ENCODE measurements around the gene NCF4.
A peak's percentile ranks its signal among the peaks of the same experiment; 100 is the strongest.

The NCF4 gene

DNA sequence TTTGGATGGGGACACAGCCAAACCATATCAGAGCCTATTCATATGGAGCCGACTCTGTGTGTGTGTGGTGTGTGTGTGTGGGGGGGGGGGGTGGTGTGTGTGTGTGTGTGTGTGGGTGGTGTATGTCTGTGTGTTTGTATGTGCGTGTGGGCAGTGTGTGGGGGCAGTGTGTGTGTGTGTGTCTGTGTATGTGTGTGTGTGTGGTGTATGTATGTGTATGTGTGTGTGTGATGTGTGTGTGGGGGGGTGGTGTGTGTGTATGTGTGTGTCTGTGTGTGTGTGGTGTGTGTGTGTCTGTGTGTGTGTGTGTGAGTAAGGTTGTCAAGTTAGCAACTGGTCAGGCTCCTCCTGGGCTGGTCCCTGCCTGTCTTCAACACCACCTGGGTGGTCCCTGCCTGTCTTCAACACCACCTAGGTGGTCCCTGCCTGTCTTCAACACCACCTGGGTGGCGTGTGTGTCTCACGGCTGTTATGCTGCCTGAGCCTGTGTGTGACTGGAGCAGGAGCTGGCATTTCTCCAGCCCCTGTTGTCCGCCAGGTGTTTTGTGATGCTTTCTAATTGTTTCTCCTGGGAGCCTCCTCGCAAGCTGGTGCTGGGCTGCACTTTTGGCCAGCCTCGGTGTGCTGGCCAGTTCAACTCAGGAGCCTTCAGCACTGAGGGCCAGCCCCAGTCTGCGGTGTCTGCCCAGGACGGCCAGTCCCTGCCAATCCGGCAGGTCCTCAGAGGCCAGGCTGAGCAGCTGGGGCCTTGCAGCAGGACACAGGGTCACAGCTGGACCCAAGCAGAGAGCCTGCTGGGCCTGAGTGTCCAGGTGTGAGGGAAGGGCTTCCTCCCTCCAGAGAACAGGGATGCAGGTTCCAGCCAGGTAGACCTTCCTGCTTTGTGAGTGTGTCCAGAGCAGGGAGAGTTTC lies 22.4 kb upstream of the NCF4 start:
- no peak for DNase-seq

DNA sequence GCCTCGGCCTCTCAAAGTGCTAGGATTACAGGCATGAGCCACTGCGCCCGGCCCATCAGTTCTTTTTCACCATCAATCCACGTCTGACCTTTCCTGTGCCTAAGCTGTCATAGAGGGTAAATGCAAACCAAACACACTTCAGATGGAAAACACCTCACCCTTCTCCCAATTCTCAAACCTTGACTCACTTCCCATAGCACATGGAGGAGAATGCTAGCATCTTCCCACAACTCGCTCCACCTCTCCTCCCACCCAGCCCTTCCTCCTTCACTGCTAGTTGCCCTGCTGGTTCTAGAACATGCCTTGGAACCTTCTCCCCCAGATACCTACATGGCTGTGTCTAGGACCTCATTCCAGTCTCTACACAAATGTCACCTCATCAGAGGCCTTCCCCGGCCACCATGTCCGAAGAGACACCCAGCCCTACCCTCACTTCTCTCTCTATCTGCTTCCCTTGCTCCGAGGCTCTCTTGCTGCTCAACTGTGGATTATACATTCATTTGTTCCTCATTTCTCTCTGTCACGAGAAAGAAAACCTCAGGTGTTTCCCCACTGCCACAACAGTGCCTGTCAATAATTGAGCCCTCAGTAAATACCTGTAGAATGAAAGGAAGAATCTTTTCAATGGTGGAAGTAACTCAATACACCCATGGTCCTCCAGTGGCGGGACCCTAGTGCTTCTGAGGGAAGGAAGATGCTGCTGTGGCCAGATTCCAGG lies 21.3 kb upstream of the NCF4 start:
- DNase-seq, result no peak

DNA sequence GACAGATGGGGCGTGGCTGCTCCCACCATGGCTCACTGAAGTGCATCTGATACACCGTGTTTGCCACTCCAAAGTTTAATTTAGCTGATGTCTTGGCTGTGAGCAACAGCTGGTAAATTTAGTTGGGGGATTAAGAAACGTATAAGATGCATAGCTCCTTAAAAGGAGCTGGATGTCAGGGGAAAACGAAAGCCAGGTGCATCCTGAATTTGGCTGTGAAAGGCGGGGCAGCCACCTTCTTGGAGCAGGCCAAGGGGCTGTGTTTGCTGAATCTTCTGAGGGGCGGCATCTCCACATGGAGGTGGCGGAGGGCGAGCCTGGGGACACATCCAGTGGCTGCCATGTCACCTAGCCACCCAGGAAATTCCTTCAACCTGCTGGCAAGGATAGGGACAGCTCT lies 20.7 kb upstream of the NCF4 start:
- DNase-seq, result no peak

DNA sequence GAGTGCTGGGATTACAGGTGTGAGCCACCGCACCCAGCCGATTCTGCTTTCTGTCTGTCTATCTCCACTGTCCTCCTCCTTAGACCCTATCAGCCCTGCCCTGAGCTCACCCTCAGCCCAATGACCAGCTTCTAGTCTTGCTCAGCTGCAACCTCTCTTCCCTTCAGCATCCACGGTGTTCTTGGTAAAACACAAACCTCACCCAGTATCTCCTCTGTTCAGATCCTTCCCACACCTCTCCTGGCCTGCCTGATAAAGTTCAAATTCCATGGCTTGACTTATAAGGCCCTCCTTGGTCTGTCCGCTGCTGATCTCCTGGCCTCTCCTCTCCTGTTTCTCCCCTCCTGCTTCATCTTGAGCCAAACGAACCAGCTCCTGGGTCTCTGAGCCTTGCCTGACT lies 14.5 kb upstream of the NCF4 start:
- DNase-seq, result no peak

DNA sequence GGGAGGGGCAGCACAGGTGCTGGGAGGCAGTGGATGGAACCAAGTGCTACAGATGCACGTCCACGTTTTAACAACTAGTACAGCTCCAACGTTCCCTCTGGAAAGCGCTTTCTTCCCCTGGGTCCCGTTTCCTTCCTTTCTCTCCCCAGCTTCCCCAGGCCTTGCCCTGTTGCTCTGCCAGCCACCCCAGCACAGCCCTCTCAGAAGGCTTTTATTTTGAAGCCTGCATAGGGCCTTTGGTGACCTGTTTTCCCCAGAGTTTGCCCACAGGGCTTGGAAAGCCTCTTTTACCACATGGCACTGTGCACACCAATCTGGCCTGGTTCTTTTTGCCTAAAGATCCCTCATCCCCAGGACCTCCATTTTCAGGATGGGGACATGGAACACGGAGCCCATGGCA lies 13.9 kb upstream of the NCF4 start:
- no peak for DNase-seq

DNA sequence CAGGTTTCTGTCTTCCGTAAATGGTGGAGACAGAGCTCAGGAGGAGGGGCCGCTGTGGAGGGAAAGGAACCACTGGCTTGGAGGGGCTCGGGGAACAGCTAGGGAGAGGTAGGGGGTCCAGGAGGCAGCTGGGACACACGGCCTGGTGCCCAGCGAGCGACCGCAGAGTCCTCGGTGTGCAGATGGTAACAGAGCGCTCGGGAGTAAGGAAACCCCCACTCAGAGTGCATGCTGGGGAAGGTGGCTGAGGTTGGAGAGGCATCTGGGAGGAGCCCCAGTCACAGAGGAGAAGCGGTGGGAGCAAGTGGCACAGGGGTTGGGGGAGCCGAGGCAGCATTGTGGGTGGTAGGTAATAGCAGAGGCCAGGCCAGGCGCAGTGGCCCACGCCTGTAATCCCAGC lies 10.8 kb upstream of the NCF4 start:
- no peak for DNase-seq

DNA sequence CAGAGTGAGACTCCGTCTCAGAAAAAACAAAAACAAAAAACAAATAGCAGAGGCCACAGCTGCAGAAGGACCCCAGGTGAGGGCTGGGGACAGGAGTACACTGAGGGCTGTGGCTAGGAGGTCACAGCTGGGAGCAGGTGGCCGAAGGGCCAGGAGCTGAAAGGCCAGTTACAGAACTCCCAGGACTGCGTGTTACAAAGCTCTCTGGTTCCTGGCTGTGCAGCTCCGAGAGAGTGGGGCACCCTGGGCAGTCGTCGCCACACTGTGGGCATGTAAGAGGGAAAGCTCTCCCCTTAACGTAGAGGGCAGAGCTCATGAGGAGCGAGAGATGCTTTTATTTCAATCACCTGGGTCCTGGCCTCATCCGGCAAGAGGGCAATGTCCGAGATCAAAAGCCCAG lies 10.1 kb upstream of the NCF4 start:
- no peak for DNase-seq

DNA sequence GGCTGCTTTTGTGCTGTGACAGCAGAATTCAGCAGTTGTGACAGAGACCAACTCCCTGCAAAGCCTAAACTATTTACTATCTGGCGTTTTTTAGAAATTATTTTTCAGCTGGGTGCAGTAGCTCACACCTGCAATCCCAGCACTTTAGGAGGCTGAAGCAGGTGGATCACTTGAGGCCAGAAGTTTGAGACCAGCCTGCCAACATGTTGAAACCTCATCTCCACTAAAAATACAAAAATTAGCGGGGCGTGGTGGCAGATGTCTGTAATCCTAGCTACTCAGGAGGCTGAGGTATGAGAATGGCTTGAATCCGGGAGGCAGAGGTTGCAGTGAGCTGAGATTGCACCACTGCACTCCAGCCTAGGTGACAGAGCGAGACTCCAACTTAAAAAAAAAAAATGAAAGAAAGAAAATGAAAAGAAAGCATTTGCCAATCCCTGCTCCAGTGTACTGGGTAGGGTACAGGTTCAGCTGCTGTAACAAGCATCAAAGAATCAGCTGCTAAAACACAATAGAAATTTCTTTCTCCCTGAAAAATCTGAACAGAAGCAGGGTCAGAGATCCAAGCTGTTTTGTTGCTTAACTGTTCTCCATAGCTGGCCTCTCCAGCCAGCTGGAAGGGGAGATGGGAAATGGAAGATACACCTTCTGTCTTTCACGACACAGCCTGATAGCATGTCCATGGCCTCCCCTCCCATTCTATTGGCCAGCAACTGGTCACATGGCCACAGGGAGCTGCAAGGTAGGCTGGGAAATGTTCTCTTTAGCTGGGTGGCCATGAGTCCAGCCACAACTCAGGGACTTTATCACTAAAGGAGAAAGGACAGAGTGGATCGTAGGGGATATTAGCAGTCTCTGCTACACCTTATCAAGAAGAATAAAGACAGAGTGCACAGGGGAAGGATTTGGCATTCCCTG lies 8.5 kb upstream of the NCF4 start:
- no peak for DNase-seq

DNA sequence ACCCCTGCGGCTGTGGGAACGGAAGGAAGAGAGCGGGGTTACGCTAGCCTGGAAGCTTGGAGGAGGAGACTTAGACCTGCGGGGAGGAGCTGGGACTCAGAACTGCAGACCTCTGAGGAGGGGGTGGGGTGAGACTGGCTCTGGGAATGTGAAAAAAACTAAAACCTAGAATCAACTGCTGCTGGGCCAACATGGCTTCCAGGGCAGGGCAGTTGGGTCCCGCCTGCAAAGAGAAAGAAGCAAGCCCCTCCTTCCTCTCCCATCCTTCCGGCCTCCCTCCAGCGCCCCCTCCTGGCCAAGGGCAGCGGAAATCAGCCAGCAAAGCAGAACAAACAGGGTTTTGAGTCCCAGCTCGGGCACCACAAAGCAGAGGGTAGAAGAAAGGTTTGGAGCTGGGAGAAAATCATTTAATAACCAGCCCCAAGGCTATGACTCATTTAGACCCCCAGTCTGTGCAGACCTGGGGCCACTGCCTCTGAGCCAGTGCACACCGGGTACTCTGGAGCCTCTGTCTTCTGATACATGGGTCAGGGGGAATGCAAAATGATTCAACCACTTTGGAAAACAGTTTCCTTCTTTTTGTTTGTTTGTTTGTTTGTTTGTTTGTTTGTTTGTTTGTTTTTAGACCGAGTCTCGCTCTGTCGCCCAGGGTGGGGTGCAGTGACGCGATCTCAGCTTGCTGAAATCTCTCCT lies 7.3 kb upstream of the NCF4 start:
- peak; percentile 79 for DNase-seq

DNA sequence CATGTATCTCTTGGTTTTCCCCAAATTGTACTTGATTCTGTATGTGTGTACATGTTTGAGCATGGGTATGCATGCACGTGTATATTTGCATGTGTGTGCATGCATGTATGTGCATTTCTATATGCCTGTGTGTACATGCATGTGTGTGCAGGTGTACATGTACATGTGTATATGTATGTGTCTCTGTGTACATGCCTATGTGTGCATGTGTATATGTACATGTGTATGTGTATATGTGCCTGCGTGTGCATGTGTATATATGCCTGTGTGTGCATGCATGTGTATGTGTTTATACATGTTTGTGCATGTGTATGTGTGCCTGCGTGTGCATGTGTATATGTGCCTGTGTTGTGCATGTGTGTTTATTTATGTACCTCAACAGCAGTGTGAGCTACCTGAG lies 5.3 kb upstream of the NCF4 start:
- no peak for DNase-seq

DNA sequence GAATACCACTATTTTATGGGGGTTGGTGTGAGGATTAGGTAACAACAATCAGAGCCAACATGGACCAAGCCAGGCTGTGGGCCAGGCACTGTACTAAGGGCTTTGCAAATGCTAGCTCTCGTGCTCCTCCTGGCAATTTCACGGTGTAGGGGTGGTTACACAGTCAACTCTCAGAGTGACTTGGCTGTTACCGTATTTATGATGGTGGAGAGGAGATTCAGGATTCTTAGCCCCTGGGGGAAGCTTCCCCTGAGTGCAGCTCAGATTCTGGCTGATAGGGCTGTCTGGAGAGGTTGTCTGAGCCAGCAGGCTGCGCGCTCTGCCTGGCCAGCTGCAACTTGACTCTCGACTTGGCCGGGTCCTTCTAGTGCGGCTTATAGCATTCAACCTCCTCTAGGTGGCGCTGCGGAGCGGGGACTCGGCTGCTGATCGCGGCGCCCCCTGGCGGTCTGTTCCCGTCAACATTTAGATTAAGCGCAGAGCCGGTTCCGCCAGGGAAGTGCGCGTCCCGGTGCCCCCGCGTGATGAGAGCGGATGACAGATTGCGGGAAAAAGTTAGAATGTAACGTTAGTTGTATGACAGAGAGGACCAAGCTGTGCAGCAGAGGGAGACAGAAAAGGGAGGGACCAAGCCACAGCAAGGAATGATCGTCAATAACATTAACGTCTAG lies 4.5 kb upstream of the NCF4 start:
- peak; percentile 71 for DNase-seq

DNA sequence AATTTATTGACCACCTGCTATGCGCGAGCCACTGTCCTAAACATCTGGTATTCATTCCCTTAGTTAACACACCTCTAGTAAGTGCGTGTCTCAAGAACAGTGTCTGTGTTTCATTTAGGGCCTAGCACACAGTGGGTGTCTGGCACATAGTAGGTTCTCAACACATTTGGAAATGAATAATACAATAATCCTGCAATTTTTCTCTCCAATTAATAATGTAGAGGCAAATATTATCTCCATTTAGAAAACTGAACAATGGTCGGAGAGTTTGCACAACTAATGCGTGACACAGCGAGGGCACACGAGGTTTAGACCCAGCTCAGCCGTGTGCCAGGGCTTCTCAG lies 4.0 kb upstream of the NCF4 start:
- no peak for DNase-seq

DNA sequence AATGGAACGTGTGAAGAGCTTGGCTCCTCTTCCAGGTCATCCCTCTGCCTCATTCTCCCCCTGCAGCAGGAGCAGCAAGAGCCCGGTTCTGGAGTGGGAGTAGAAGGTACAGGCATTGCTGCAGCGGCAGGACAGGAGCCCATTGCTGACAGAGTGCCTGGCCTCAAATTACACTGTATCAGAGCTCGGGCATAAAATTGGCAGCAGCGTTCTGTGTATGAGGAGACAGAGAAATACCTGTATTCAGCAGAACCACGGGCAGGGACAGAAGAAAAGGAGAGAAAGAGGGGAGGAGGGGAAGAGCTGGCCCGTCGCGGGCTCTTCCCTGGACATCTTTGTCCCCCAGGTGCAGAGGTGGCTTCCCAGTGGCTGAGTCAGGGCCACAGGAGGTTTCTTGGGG lies 2.6 kb upstream of the NCF4 start:
- DNase-seq, result no peak

DNA sequence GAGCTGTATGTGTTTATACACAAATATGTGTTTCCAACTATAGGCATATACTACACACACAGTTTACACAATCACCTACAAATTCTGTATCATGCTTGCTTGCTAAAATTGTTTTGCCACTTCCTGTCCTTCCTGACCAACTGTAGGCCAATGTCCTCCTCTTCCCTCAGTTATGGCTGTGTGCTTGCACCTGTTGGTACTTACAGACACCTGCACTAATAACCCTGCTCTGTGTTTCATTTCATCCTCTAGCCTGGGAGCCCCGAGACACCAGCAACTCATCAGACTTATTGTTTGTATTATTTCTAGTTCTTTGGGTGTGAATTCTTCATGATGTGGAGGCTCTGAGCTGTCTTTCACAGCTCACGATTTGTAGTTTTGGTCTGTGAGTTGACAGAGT lies 1.8 kb upstream of the NCF4 start:
- DNase-seq, result no peak

DNA sequence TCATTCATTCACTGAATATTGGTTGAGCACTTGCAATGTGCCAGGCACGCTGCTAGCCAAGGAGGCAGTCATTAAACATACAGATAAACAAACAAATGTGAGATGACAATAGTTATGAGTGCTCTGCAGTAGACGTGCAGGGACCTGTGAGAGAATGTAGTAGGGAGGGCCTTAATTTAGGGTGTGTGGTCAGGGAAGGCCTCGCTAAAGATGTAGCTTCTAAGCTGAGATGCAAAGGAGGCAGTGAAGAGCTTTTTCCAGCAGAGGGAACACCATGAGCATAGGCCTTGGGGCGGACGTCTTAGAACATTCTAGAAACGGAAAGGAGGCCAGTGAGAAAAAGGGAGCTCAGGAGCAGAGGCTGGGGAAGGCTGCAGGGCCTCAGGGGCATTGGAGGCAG lies 789 bp upstream of the NCF4 start:
- DNase-seq, result peak; percentile 21

DNA sequence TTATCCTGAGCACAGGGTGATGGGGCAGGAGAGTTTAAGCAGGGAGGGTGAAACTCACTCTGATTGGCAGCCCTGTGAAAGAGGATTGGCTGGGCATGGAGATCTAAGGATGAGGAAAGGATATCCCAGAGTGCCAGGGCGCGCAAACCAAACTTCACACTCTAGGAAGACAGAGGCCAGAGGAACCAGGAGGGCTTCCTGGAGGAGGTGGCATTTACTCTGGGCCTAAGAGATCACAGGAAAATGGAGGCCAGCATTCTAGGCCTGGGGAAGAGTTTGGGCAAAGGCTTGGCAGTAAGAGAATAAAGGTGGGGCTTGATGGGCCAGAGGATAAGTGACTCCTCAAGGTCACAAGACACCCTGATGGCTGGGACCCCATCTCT lies 377 bp upstream of the NCF4 start:
- no peak for DNase-seq

DNA sequence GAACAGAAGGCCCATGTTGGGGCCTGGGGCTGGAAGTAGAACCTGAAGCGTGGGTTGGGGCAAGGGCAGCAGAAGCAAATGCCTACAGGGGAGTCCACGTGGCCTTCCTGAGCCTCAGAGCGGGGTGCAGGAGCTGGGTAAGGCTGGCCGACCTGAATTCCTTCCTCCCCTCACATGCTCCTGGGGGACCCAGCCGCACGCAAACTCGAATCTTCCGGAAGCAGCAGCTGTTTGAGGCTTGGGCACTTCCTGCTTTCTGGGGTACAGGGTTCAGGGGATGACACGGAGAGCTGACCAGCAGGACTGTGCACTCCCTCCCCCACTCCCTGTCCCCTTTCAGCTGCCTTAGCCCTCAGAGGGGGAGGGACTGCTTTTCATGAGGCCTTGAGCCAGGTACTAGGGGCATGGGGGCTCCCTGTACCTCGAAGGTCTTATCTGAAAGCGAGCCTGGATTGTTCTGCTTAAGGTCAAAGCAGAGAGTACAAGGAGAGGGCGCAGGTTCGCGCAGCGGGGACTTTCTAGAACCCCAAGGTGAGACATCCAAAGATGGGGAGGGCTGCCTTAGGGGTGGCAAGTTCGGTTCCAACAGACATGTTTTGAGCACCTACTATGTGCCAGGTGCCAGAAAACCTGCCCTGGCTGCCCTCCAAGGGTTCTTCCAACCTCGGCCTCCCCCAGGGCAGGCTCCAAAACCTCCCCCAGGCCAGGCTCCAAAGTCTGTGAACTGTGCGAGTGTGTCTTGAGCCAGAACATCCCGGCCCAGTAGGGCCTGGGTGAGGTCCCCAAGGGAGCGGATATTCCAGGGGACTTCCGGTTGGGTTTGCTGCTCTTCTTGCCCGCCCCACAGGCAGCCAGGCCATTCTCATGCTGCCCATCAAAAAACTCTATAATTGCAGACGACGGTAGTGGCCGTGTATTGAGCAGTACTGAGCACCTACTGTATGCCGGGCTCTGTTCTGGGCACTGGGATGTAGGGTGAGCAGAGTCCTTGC lies 1.7 kb downstream of the NCF4 start:
- DNase-seq, result peak; percentile 96

DNA sequence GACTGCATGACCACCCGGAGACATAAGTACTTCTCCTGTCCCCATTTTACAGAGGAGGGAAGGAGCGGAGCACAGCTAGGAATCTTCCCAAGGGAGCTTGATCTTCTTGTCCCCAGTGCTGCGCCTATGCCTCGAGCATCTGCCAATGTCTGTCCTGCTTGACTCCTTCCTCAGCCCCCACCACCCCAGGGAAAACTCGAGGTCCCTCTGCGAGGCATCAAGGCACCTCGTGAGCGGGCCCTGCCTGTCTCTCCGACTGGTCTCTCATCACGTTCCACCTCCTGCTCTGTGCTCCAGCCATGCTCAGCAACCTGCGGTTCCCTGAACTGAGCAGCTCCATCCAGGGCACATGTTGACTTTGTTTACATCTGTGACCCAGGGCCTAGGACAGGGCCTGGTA lies 2.5 kb downstream of the NCF4 start:
- DNase-seq, result no peak

DNA sequence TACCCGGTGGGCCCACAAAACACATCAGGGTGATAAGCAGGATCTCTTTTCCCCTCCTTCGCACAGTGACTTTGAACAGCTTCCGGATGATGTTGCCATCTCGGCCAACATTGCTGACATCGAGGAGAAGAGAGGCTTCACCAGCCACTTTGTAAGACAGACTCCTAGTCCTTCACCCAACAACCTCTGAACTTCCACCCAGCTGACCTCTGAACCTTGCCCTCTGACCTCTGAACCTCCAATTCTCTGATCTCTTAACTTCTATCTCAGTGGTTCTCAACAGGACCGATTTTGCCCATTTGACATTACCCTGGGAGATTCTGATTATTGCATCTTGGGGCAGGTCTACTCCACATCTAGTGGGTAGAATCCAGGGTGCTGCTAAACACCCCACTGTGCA lies 3.2 kb downstream of the NCF4 start:
- no peak for DNase-seq

DNA sequence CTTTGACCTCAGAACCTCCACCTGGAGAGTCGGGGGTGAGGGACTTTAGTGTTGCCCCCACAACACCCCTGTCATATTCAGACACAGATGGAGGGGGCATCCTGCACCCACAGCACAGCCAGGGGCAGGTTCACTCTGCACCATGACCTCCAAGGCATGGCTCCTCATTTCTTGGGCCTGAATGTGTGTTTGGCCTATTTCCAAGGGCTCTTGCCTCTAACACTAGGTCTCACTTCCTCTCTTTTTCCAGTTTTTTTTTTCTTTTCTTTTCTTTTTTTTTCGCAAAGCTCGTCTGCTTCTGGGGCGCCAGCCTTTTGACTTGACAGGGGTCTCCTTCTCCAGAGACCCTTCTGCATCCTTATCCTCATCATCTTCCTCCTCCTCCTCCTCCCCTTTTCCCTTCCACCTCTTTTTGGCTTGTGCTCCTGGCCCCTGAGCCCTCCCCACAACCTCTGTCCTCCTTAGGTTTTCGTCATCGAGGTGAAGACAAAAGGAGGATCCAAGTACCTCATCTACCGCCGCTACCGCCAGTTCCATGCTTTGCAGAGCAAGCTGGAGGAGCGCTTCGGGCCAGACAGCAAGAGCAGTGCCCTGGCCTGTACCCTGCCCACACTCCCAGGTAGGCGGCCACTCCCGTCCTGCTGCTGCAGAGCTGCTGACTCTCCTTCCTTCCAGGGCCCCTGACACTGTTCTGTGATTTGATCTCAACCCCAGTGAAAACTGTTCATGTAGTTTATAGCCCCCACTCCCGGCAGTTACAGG lies 3.8 kb downstream of the NCF4 start:
- no peak for DNase-seq

All from GF-D8 (cell line).